RWPE1 (cell line): ENCODE measurements around the gene PKP3.
"Not testable (repeated sequence)": the region's sequence is repeated elsewhere in the genome, so short reads cannot be mapped to it uniquely, and the experiment has no call there.

Experiments
- CTCF ChIA-PET: fragments of 350-600 bp; sonication (Branson Sonifier 250); formaldehyde crosslinking; extraction: SDS; loops from one replicate; lab custom pipeline; 2021; lab: Yijun Ruan, JAX
- POLR2A ChIA-PET: fragments of 400-600 bp; formaldehyde crosslinking; extraction: SDS; loops from one replicate; lab custom pipeline; 2020; ENCODE audit warnings: antibody characterized with exemption; ENCODE audit not compliant: low non-redundant PET; lab: Yijun Ruan, JAX
- DNase-seq: peaks from one replicate; pipeline ENCODE4 v3.0.0; 2012; ENCODE audit warnings: low spot score
- H3K27ac ChIP-seq: fragments of 450-650 bp; 2 replicates; pipeline ENCODE4 v1.5.1; 2017
- CTCF ChIP-seq: fragments of 450-650 bp; conservative IDR thresholded peaks from 2 replicates; pipeline ENCODE4 v1.5.1; 2017; ENCODE audit warnings: low read depth, mild to moderate bottlenecking

The PKP3 gene

GRCh38 chr11:358129-358800 is 35.7 kb upstream of the PKP3 start:
- POLR2A ChIA-PET: no interaction called here

DNA sequence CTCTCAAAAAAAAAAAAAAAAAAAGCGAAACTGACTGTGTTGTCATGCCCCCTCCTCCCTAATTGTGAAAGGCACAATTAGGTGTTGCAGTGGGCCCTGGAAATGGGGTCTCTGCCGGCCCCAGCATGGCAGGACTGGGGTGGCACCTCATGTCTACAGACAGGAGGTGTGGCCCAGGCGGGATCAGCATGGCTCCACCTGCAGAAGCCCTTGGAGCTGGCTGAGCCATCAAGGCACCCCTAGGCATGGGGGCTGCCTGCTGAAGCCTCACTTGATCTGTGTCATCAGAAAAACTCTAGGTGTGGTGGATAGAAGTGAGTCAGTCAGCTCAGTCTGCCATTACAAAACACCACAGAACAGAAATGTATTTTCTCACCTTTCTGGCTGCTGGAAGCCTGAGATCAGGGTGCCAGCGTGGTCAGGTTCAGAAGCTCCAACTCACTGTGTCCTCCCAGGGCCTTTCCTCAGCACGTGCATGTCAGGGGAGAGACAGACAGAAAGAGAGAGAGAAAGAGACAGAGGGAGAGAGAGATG is 34.8 kb upstream of the PKP3 start:
- POLR2A ChIA-PET: interaction anchor here (0.5 to 0.8 kb wide), 2 partner anchors 90 to 159 kb away, joined by 3 read pairs; no protein-coding TSS in a partner anchor
- peak overlapping the region; percentile 39 for H3K27ac ChIP-seq
- peak; percentile 52 for DNase-seq
- CTCF ChIA-PET: interaction anchor here (0.5 to 1.1 kb wide), 2 partner anchors 19 to 47 kb away, joined by 3 read pairs; no protein-coding TSS in a partner anchor
- TF ChIP-seq CTCF: no peak

More at GRCh38 chr11:358129-358800, 35.7 kb upstream of the PKP3 start:
- peak overlapping the region; percentile 20; the same call in 1 of the 2 replicates for H3K27ac ChIP-seq
- CTCF ChIA-PET: interaction anchor here (1.1 kb wide), 1 partner anchor 46 kb away, joined by 3 read pairs; no protein-coding TSS in a partner anchor
- no peak for TF ChIP-seq CTCF
- DNase-seq: no peak

DNA sequence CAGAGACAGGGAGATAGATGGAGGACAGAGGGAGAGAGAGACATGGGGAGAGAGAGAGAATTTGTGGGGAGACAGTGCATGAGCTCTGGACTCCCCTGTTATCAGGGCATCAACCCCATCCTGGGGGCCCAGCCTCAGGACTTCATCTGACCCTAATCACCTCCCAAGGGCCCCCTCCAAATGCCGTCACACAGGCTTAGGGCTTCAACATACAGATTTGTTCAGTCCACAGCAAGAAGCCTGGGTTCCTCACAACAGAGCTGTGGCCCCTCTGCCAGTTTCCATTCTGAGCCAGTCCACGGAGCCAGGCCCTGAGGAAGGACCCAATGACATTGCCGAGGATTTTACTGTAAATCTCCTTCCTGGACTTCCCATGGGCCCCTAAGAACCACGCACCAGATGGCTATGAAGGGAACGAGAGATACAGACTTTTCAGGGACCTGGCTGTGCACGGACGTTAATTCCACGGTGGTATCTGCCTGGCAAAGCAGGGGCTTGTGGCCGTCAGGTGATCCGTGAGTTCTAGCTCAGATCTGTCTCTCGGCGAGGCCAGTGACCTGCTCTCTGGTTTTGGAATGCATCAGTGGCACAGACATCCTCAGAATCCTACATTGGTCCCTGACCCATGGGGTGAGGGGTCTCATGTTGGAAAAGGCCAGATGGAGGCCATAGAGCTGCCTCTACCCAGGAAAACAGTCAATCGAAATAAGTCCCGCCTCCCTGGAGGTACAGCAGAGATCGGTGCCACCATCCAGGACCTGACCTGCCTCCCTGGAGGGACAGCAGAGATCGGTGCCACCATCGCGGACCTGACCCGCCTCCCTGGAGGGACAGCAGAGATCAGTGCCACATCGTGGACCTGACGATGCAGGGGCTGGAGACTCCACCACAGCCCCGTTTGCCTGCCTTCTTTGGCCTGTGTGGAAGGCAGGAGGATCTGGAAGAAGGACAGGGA is 33.4 kb upstream of the PKP3 start:
- H3K27ac ChIP-seq: no peak overlapping the region
- TF ChIP-seq CTCF: no peak
- DNase-seq: no peak
- ChIA-PET CTCF (no interaction called here), POLR2A (no interaction called here)

- TF ChIP-seq CTCF: no peak
- ChIA-PET CTCF (interaction anchor here (1.4 kb wide), 1 partner anchor 58 kb away, joined by 4 read pairs; no protein-coding TSS in a partner anchor), POLR2A (interaction anchor here (0.6 to 0.9 kb wide), 2 partner anchors 36 to 82 kb away, joined by 6 to 8 read pairs; no protein-coding TSS in a partner anchor)
- DNase-seq: no peak
- H3K27ac ChIP-seq: peak overlapping the region; percentile 32
These were observed 31.2 kb upstream of the PKP3 start for GRCh38 chr11:362642-363442.

DNA sequence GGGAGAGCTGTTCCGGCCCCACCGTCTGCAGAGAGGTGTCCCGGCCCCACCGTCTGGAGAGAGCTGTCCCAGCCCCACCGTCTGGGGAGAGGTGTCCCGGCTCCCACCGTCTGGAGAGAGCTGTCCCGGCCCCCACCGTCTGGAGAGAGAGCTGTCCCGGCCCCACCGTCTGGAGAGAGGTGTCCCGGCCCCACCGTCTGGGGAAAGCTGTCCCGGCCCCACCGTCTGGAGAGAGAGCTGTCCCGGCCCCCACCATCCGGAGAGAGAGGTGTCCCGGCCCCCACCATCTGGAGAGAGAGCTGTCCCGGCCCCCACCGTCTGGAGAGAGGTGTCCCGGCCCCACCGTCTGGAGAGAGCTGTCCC is 30.6 kb upstream of the PKP3 start:
- CTCF ChIA-PET: interaction anchor here (0.6 to 1.4 kb wide), 3 partner anchors 25 to 166 kb away, joined by 3 to 4 read pairs (median 3); a partner anchor contains a TSS
- H3K27ac ChIP-seq, DNase-seq: not testable (repeated sequence)
- POLR2A ChIA-PET: interaction anchor here (0.9 kb wide), 1 partner anchor 36 kb away, joined by 6 read pairs; no protein-coding TSS in a partner anchor
